HepG2 (cell line): ENCODE results near the gene CASP1. TPM values are rescaled to one million over a fixed set of nuclear protein-coding genes. Genes with fewer than 3 reads are reported as not detected.

Source experiments
- ATAC-seq: fragments of 200-7000 bp; cut with Tn5 transposase; 3 replicates; pipeline ENCODE4 v1.9.1; 2020; ENCODE audit warnings: mild to moderate bottlenecking, moderate library complexity
- BruUV-seq: library from RNA; stranded (reverse); fragments of 400-500 nt; replicated peaks from 2 replicates; lab custom pipeline; 2021; lab: Mats Ljungman, UMichigan
- CTCF ChIA-PET: fragments of 300-600 bp; formaldehyde crosslinking; extraction: SDS; loops from one replicate; lab custom pipeline; 2021; ENCODE audit warnings: low total read pairs, inconsistent platforms, low intra/inter-chr PET ratio; lab: Yijun Ruan, JAX
- POLR2A ChIA-PET: fragments of 350-600 bp; sonication (Branson Sonifier 250); formaldehyde crosslinking; loops from one replicate; lab custom pipeline; 2020; ENCODE audit warnings: antibody characterized with exemption, inconsistent platforms; lab: Yijun Ruan, JAX
- DNase-seq: peaks from one replicate; pipeline ENCODE4 v3.0.0-alpha.2; 2015; ENCODE audit warnings: low spot score
- FAIRE-seq: peaks from 3 replicates; lab custom pipeline; 2011; peaks lifted over from hg19 to GRCh38; lab: Jason Lieb, UNC
- H2AFZ ChIP-seq: one replicate; pipeline ENCODE4 v1.6.1; 2011; ENCODE audit warnings: low read length, inconsistent platforms
- H3K27ac ChIP-seq: fragments of 300-600 bp; 3 replicates; pipeline ENCODE4 v1.8.0; 2011; ENCODE audit warnings: mixed run types, mild to moderate bottlenecking, mixed read lengths, low read length, inconsistent platforms; ENCODE audit not compliant: insufficient read depth; ENCODE audit errors: extremely low read length
- H3K27me3 ChIP-seq, 2 experiments: fragments of 200-600 bp in 1 of 2; 2 replicates in 1 of 2; 3 replicates in 1 of 2; pipeline versions ENCODE4 v1.6.0 to v1.8.0; 2011; ENCODE audit warnings: low read length in 2 of 2, mild to moderate bottlenecking in 2 of 2, moderate library complexity in 2 of 2, inconsistent platforms in 1 of 2; ENCODE audit not compliant: insufficient read depth in 2 of 2, control insufficient read depth in 1 of 2
- H3K36me3 ChIP-seq, 2 experiments: fragments of 200-600 bp in 1 of 2; replicated peaks in 1 of 2; 2 replicates in 1 of 2; 3 replicates in 1 of 2; pipeline versions ENCODE4 v1.5.1 to v1.8.0; 2011; ENCODE audit warnings: low read length in 2 of 2, inconsistent platforms in 1 of 2; ENCODE audit not compliant: insufficient read depth in 2 of 2, control insufficient read depth in 1 of 2
- H3K4me1 ChIP-seq: 2 replicates; pipeline ENCODE4 v1.5.1; 2012; ENCODE audit warnings: low read length, inconsistent platforms; ENCODE audit not compliant: insufficient read depth
- H3K4me2 ChIP-seq: 2 replicates; pipeline ENCODE4 v1.6.0; 2011; ENCODE audit warnings: low read depth, low read length, inconsistent platforms
- H3K4me3 ChIP-seq, 3 experiments: fragments of 200-600 bp in 1 of 3; sonication (generic), shearing (Covaris generic) in 1 of 3; replicated peaks in 1 of 3; 2 replicates each; pipeline ENCODE4 v1.5.1; 2011 to 2016; ENCODE audit warnings: low read length in 3 of 3, inconsistent platforms in 2 of 3, low read depth in 2 of 3, mild to moderate bottlenecking in 2 of 3, control low read depth in 1 of 3, mixed read lengths in 1 of 3; ENCODE audit not compliant: insufficient read depth in 1 of 3
- H3K79me2 ChIP-seq: one replicate; pipeline ENCODE4 v1.6.1; 2011; ENCODE audit warnings: low read length, inconsistent platforms; ENCODE audit not compliant: insufficient read depth
- H3K9ac ChIP-seq: 2 replicates; pipeline ENCODE4 v1.6.0; 2011; ENCODE audit warnings: mild to moderate bottlenecking, low read depth, low read length, inconsistent platforms; ENCODE audit not compliant: insufficient read depth
- H3K9me3 ChIP-seq: 2 replicates; pipeline ENCODE4 v1.5.1; 2012; ENCODE audit warnings: mild to moderate bottlenecking, low read length
- H4K20me1 ChIP-seq: 2 replicates; pipeline ENCODE4 v1.6.0; 2011; ENCODE audit warnings: inconsistent platforms, mild to moderate bottlenecking, low read length, moderate library complexity; ENCODE audit not compliant: insufficient read depth
- EHMT2 ChIP-seq: fragments of 200-600 bp; sonication (generic); IDR thresholded peaks from 2 replicates; pipeline ENCODE4 v1.7.0; 2017; ENCODE audit warnings: antibody characterized with exemption, low read depth, low read length, borderline replicate concordance
- HNRNPUL1 ChIP-seq: fragments of 200-400 bp; formaldehyde crosslinking; IDR thresholded peaks from 2 replicates; pipeline ENCODE4 v1.6.1; 2017; ENCODE audit warnings: low read depth, mild to moderate bottlenecking, low read length, moderate library complexity
- JUNB ChIP-seq: sonication (generic); formaldehyde crosslinking; IDR thresholded peaks from 2 replicates; pipeline ENCODE4 v1.8.0; 2022; ENCODE audit warnings: missing genetic modification reagents, mild to moderate bottlenecking, borderline replicate concordance
- KAT7 ChIP-seq: IDR thresholded peaks from 2 replicates; pipeline ENCODE4 v1.6.1; 2018; ENCODE audit warnings: borderline replicate concordance, missing compliant biosample characterization
- MAFF ChIP-seq: IDR thresholded peaks from 2 replicates; pipeline ENCODE4 v1.6.1; 2011; ENCODE audit warnings: low read depth, low read length, improper control_type of control experiment
- MAFK ChIP-seq, 2 experiments: IDR thresholded peaks in 1 of 2; conservative IDR thresholded peaks in 1 of 2; 2 replicates each; pipeline ENCODE4 v1.6.1; 2011; ENCODE audit warnings: improper control_type of control experiment in 2 of 2, low read length in 2 of 2
- MLX ChIP-seq: IDR thresholded peaks from 2 replicates; pipeline ENCODE4 v1.6.1; 2016
- SAFB2 ChIP-seq: sonication (generic); formaldehyde crosslinking; IDR thresholded peaks from 2 replicates; pipeline ENCODE4 v1.5.1; 2020; ENCODE audit warnings: missing genetic modification reagents, low read depth, mild to moderate bottlenecking, borderline replicate concordance
- SMAD3 ChIP-seq: sonication (generic); formaldehyde crosslinking; IDR thresholded peaks from 2 replicates; pipeline ENCODE4 v1.4.0; 2020; ENCODE audit warnings: missing genetic modification reagents
- ZC3H13 ChIP-seq: sonication (generic); formaldehyde crosslinking; IDR thresholded peaks from 2 replicates; pipeline ENCODE4 v1.8.1; 2023; ENCODE audit warnings: mild to moderate bottlenecking, missing genetic modification reagents, moderate library complexity
- ZNF121 ChIP-seq: sonication (generic); formaldehyde crosslinking; IDR thresholded peaks from 2 replicates; pipeline ENCODE4 v1.5.0; 2020; ENCODE audit warnings: mild to moderate bottlenecking, missing genetic modification reagents
- ZNF136 ChIP-seq: sonication (generic); formaldehyde crosslinking; IDR thresholded peaks from 2 replicates; pipeline ENCODE4 v1.8.1; 2022; ENCODE audit warnings: low read depth, mild to moderate bottlenecking, moderate library complexity, missing genetic modification reagents
- ZNF337 ChIP-seq: sonication (generic); formaldehyde crosslinking; IDR thresholded peaks from 2 replicates; pipeline ENCODE4 v1.5.1; 2020; ENCODE audit warnings: missing genetic modification reagents, low read depth, mild to moderate bottlenecking, borderline replicate concordance
- ZNF432 ChIP-seq: sonication (generic); formaldehyde crosslinking; IDR thresholded peaks from 2 replicates; pipeline ENCODE4 v1.5.0; 2020; ENCODE audit warnings: missing genetic modification reagents, mild to moderate bottlenecking, borderline replicate concordance
- ZNF781 ChIP-seq: sonication (generic); formaldehyde crosslinking; IDR thresholded peaks from 2 replicates; pipeline ENCODE4 v1.5.1; 2020; ENCODE audit warnings: borderline replicate concordance, mild to moderate bottlenecking, missing genetic modification reagents; ENCODE audit errors: not compliant biosample characterization
- WGBS: methylation state at CpG from one replicate; pipeline ENCODE4 v1.1.6; 2017; ENCODE audit warnings: low lambda C conversion rate; 5-methylcytosine and 5-hydroxymethylcytosine counted together
- in situ Hi-C: cut with HindIII; loops from 2 replicates; pipeline ENCODE4 v1.10.0; 2017; ENCODE audit warnings: low pct_unique_long_range_greater_than_20kb; ENCODE audit not compliant: extremely low pct_ligation_motif_present
- intact Hi-C: fragments of 100-400 bp; cut with micrococcal nuclease; formaldehyde crosslinking; loops from one replicate; pipeline ENCODE4 v1.10.0; 2022; ENCODE audit not compliant: unreplicated experiment
- polyA plus RNA-seq, 8 experiments: library from polyadenylated mRNA; depleted of rRNA in 3 of 8; stranded (reverse) in 7 of 8; unstranded in 1 of 8; fragments of >200 nt; fragmentation: Illumina TruSeq in 4 of 8; extraction: Trizol in 4 of 8; gene quantifications; 2 replicates each; pipeline versions ENCODE4 v1.2.1 to v1.2.3, GENCODE V29; 2011 to 2016; ENCODE audit warnings: low read depth in 4 of 8, missing spikeins in 1 of 8, mixed read lengths in 1 of 8; ENCODE audit not compliant: insufficient read depth in 1 of 8
- total RNA-seq, 5 experiments: library from RNA; depleted of rRNA; stranded (reverse); fragments of >200 nt; fragmentation: Illumina TruSeq; extraction: Trizol; gene quantifications; 2 replicates each; pipeline ENCODE4 v1.2.3, GENCODE V29; 2016; ENCODE audit warnings: low read depth in 1 of 5
- TF ChIP-seq, protein P1 (sequence below): sonication (generic); formaldehyde crosslinking; IDR thresholded peaks from 2 replicates; pipeline ENCODE4 v1.4.0; 2020; ENCODE audit warnings: mild to moderate bottlenecking, missing genetic modification reagents, borderline replicate concordance
- TF ChIP-seq, protein P2 (sequence below): sonication (generic); formaldehyde crosslinking; IDR thresholded peaks from 2 replicates; pipeline ENCODE4 v1.8.0; 2022; ENCODE audit warnings: missing genetic modification reagents, mild to moderate bottlenecking, borderline replicate concordance

The CASP1 gene
- total and polyA plus RNA-seq, 2 of the 13 experiments (the other 11 are each of a cell fraction or from before 2014, with no cell fraction given) = 0.34 to 5.2 TPM

- ChIA-PET POLR2A (no interaction called here), CTCF (no interaction called here)
- Histone ChIP-seq H2AFZ (no peak overlapping the region), H3K9me3 (no peaks in the 10 kb centered on the region), H3K79me2 (no peaks in the 10 kb centered on the region), H3K36me3 (no peaks in the 10 kb centered on the region), H4K20me1 (no peaks in the 10 kb centered on the region), H3K27ac (no peak overlapping the region), H3K27me3 (no peaks in the 10 kb centered on the region), H3K9ac (no peak overlapping the region), H3K4me3 (no peak overlapping the region), H3K4me1 (peaks cover 35% of the 10 kb centered on the region), H3K4me2 (no peak overlapping the region)
- no peak for DNase-seq
- no TSS peak for BruUV-seq
- in situ Hi-C loops = no loop called here
- intact Hi-C loops = loop anchor here (5.0 kb wide), 1 partner anchor 129 kb away; no protein-coding TSS in a partner anchor
- ATAC-seq = no peak
- WGBS = 9% methylated on average over 2 of the region's 2 CpGs
- FAIRE-seq = no peak
- TF ChIP-seq ZNF121 (CRISPR knock-in tag) (no peak; the same call in 1 of the 2 replicates), MAFK (conservative IDR thresholded peaks at IDR 0.05 in 1 of 2, IDR thresholded peaks at IDR 0.05 in 1 of 2; ENCODE audit: low read length in 2 of 2) (peak; percentile 86 to 92), ZNF781 (no peak), SMAD3 (no peak), MAFF (peak; percentile 89), HNRNPUL1 (no peak), KAT7 (CRISPR knock-in tag) (no peak), MLX (no peak), ZNF337 (CRISPR knock-in tag) (no peak)
These were observed 31.8 kb downstream of the CASP1 start for GRCh38 chr11:105003151-105003550.

- DNase-seq (no peak), FAIRE-seq (no peak), ATAC-seq (no peak; the same call in 2 of the 3 replicates)
- H3K4me1 ChIP-seq = peaks cover 39% of the 10 kb centered on the region
- WGBS = 47% methylated on average over 7 of the region's 7 CpGs
- H3K36me3 ChIP-seq = no peaks in the 10 kb centered on the region
- H3K27ac ChIP-seq = no peak overlapping the region
- no peaks in the 10 kb centered on the region for H3K79me2 ChIP-seq
- H3K27me3 ChIP-seq = no peaks in the 10 kb centered on the region
- BruUV-seq = no TSS peak
- no peaks in the 10 kb centered on the region for H3K9me3 ChIP-seq
- intact Hi-C loops (loop anchor here (5.0 kb wide), 1 partner anchor 132 kb away; no protein-coding TSS in a partner anchor), in situ Hi-C loops (no loop called here)
- ChIA-PET CTCF (no interaction called here), POLR2A (no interaction called here)
- no peak overlapping the region for H3K9ac ChIP-seq
- no peaks in the 10 kb centered on the region for H4K20me1 ChIP-seq
- no peak overlapping the region for H2AFZ ChIP-seq
- H3K4me3 ChIP-seq = no peak overlapping the region
- no peak overlapping the region for H3K4me2 ChIP-seq
- TF ChIP-seq ZC3H13 (CRISPR knock-in tag) = no peak
- no peak for TF ChIP-seq JUNB (CRISPR knock-in tag)
- no peak for TF ChIP-seq SAFB2 (CRISPR knock-in tag)
- no peak for TF ChIP-seq ZNF136 (CRISPR knock-in tag)
- TF ChIP-seq, protein P1, sequence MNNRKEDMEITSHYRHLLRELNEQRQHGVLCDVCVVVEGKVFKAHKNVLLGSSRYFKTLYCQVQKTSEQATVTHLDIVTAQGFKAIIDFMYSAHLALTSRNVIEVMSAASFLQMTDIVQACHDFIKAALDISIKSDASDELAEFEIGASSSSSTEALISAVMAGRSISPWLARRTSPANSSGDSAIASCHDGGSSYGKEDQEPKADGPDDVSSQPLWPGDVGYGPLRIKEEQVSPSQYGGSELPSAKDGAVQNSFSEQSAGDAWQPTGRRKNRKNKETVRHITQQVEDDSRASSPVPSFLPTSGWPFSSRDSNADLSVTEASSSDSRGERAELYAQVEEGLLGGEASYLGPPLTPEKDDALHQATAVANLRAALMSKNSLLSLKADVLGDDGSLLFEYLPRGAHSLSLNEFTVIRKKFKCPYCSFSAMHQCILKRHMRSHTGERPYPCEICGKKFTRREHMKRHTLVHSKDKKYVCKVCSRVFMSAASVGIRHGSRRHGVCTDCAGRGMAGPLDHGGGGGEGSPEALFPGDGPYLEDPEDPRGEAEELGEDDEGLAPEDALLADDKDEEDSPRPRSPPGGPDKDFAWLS (CRISPR knock-in tag) = no peak
- TF ChIP-seq ZNF432 = no peak
- no peak for TF ChIP-seq EHMT2
- TF ChIP-seq, protein P2, sequence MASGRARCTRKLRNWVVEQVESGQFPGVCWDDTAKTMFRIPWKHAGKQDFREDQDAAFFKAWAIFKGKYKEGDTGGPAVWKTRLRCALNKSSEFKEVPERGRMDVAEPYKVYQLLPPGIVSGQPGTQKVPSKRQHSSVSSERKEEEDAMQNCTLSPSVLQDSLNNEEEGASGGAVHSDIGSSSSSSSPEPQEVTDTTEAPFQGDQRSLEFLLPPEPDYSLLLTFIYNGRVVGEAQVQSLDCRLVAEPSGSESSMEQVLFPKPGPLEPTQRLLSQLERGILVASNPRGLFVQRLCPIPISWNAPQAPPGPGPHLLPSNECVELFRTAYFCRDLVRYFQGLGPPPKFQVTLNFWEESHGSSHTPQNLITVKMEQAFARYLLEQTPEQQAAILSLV (CRISPR knock-in tag) = no peak
These were observed 34.1 kb downstream of the CASP1 start for GRCh38 chr11:105000797-105001196.
